NCI-H1048 (cell line): Measurements from ENCODE around the gene ERICH4.
A peak's percentile ranks its signal among the peaks of the same experiment; 100 is the strongest.
"Not testable (repeated sequence)": the region's sequence is repeated elsewhere in the genome, so short reads cannot be mapped to it uniquely, and the experiment has no call there.

ENCODE experiments used
- DNase-seq: peaks from one replicate; lab custom pipeline; 2025; lab: John Stamatoyannopoulos, UW

Gene ERICH4

GRCh38 chr19:41442473-41443355 is at the start of gene ERICH4:
Gene ERICH4 (plus strand): TSS chr19:41443156. CDS start chr19:41443170, 14 bp downstream.
- DNase-seq: no peak

- DNase-seq: no peak
Measured at GRCh38 chr19:41395355-41395754, 47.6 kb upstream of the ERICH4 start.

- DNase-seq: peak; percentile 98
Measured at GRCh38 chr19:41397086-41398049, 45.6 kb upstream of the ERICH4 start, which contains the start of the genes BCKDHA and EXOSC5. Gene BCKDHA (plus strand): TSS chr19:41397818. CDS start chr19:41397828, 10 bp downstream. Gene EXOSC5 (minus strand): TSS chr19:41397359. CDS start chr19:41397328, 31 bp downstream.

DNA sequence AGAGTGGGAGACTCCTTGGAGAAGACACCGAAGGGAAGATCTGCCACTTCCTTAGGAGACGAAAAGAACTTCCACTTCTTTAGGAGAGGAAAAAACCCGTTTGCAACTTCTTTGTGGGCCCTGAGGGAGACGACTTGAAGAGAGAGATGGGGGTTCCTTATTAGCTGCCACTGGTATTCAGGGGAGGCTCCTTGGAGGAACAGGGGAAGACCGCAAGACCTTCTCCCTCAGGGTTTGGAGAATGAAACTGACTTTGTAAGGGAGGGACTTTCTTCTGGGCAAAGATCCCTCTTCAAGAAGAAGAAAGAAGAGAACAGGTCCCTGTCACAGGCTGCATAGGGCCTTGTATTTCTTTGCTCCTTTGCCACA is 44.9 kb upstream of the ERICH4 start:
- no peak for DNase-seq

DNA sequence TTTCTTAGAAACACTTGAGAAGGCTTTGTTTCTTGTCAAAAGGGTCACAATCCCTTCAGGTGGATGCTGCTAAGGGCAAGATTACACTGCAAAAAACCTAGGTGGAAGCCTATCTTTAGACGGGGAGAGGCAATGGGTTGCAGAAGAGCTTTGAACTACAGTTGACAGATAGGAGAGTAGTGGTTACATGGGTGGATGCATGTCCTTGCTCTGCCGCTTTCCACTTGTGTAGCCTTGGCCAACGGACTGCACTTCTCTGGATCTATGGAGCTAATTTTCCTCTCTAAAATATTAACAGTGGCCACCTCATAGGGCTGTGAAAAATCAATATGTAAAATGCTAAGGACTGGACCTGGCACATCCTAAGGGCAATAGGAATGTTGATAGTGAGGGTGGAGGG is 44.4 kb upstream of the ERICH4 start:
- no peak for DNase-seq

GRCh38 chr19:41399091-41399490 is 43.9 kb upstream of the ERICH4 start:
- DNase-seq: no peak

GRCh38 chr19:41399525-41399924 is 43.4 kb upstream of the ERICH4 start:
- no peak for DNase-seq

GRCh38 chr19:41401483-41401882 is 41.5 kb upstream of the ERICH4 start:
- no peak for DNase-seq

DNA sequence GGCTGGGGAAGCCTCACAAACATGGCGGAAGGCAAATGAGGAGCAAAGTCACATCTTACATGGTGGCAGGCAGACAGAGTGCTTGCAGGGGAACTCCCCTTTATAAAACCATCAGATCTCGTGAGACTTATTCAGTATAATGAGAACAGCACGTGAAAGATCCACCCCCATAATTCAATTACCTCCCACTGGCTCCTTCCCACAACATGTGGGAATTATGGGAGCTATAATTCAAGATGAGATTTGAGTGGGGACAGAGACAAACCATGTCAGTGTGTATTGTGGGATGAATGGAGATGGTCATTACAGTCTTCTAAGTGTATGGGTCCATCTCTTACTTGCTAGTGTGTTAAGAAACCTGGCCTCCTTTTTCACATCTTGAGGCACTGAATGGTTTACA is 40.9 kb upstream of the ERICH4 start:
- no peak for DNase-seq

DNA sequence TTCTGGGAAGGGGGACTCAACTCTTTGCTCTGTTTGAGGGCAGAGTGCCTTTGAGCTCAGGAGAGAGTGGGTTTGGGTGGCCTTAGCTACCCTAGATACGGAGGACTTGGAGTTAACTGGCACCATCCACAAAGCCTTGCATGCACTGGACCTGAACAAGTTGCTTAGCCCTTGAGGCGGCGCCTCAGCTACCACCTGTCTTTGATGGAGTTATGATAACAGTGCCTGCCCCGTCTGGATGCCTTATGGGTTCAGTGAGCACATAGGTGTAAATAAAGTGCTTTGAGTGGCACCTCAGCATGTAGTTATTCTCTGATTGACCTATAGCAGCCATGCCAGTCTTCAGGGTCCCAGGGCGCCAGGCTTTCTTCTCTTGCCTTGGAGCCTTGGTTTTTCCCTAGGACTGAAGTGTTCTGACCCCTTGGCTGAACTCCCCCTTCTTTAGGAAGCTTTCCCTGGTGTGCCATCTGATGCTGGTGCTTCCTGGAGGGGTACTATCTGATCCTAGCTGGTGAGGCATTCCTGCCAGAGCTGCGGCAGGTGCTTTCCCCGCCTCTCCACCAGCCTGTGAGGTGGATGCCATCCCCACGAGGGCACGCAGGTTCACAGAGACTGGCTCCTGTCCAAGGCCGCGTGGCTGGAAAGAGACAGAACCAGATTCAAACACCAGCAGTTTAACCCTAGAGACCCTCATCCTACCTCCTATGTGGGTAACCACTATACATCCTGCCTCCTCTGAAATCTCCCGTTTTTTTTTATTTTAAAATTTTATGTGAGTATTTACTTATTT is 39.6 kb upstream of the ERICH4 start:
- no peak for DNase-seq

- no peak for DNase-seq
Measured at GRCh38 chr19:41405776-41406175, 37.2 kb upstream of the ERICH4 start.

GRCh38 chr19:41407271-41407670 is 35.7 kb upstream of the ERICH4 start:
- no peak for DNase-seq

GRCh38 chr19:41408256-41408655 is 34.7 kb upstream of the ERICH4 start:
- no peak for DNase-seq

DNA sequence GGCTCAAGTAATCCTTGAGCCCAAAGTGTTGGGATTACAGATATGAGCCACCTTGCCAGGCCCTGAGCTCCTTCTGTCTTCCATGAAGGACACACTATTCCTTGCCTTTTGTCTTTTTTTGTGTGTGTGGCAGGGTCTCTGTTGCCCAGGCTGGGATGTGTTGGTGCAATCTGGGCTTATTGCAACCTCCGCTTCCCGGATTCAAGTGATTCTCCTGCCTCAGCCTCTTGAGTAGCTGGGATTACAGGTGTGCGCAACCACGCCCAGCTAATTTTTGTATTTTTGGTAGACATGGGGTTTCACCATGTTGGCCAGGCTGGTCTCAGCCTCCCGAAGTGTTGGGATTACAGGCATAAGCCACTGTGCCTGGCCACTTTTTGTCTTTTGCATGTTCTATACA is 34.1 kb upstream of the ERICH4 start:
- not testable (repeated sequence) for DNase-seq

DNA sequence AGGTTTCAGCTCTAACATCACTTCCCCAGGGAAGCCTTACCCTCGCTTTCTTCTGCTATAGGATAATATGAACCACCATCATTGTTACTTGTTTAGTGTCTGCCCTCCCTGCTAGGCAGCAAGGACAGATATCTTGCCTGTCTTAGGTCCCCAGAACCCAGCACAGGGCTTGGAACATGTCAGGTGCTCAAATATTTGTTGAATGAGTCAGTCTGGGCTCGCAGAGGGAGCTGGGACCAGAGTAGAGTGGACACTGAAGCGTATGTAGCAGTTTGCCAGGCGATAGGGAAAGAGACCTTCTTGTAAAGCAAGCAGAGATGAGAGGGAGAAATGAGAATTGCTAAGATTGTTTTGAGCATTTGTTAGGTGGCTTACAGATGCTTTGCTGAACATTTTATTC is 33.7 kb upstream of the ERICH4 start:
- no peak for DNase-seq

DNA sequence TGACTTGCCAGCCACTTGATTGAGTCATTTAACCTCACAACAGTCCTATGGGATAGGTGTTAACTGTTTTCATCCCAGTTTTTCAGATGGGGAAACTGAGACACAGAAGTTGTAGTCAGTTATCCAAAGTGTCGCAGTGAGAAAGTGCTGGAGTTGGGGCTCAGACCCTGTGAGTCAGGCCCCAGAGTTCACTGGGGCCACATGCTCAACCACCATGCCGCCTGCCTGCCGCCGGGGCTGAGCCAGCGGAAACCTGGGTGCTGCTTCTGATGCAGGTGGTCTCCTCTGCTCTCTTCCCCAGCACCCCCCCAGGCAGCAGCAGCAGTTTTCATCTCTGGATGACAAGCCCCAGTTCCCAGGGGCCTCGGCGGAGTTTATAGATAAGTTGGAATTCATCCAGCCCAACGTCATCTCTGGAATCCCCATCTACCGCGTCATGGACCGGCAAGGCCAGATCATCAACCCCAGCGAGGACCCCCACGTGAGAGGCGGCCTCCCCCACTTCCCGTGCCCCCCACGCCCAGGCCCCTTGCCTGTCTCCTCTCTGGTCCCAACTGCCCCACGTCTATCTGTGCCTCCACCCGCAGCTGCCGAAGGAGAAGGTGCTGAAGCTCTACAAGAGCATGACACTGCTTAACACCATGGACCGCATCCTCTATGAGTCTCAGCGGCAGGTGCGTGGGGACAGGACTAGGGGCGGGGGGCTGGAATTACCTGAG is 32.5 kb upstream of the ERICH4 start:
- no peak for DNase-seq

GRCh38 chr19:41411100-41411967 is 31.6 kb upstream of the ERICH4 start:
- no peak for DNase-seq

- DNase-seq: no peak
Measured at GRCh38 chr19:41411968-41412265, 31.0 kb upstream of the ERICH4 start.

DNA sequence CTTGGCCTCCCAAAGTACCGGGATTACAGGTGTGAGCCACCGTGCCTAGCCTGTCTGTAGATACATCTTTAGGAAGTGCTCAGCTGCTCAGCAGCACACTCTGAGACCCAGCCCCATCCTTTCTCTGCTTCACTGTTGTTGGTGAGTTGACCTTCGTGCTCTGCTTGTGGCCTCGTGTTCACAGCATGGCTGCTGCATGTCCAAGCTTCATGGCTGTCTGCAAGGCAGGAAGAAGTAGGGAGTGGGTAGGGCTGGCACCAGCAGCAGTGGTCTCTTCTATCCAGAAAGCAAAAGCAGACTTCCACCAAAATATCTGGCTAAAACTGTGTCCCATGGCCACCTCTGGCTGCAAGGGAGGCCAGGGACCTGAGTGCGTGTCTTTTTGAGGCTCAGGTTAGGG is 30.0 kb upstream of the ERICH4 start:
- DNase-seq: no peak

DNA sequence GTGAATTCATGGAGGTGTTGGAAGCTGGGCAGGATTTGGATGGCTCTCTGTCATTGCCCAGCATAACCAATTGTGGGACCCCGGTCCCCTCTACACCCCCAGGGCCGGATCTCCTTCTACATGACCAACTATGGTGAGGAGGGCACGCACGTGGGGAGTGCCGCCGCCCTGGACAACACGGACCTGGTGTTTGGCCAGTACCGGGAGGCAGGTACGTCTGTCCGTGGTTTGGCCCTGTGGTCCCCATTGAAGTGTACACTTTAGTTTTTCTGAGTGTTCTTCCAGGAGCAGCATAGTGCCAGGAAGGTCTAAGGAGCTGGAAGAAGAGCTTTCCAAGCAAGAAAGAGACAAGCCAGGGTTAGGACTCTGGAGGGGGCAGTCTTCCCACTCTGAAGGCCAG is 29.0 kb upstream of the ERICH4 start:
- DNase-seq: no peak
